ENCODE data around the gene SMYD4. TPM values are rescaled to one million over a fixed set of nuclear protein-coding genes. Genes with fewer than 3 reads are reported as not detected.

SMYD4 gene
- total and polyA plus RNA-seq, 10 of the 15 experiments (the other 5 are each of a cell fraction or from before 2014, with no cell fraction given), result 2.1 to 18.8 (median 13.7) TPM

GRCh38 chr17:1766382-1767135 lies 63.1 kb downstream of the SMYD4 start:
- intact Hi-C loops (cut with micrococcal nuclease; ENCODE audit: unreplicated experiment) (no loop called here), in situ Hi-C loops (cut with MboI) (no loop called here)
- ChIA-PET POLR2A (no interaction called here), CTCF (interaction anchor here (1.4 kb wide), 1 partner anchor 13 kb away, joined by 4 read pairs; no protein-coding TSS in a partner anchor), SMC1A (ENCODE audit: uncharacterized antibody, unreplicated experiment) (interaction anchor here (0.6 to 0.9 kb wide), 2 partner anchors 13 to 1530 kb away, joined by 3 to 4 read pairs; no protein-coding TSS in a partner anchor), RAD21 (ENCODE audit: unreplicated experiment) (interaction anchor here (0.7 to 1.2 kb wide), 4 partner anchors 30 to 115 kb away, joined by 3 to 4 read pairs (median 4); no protein-coding TSS in a partner anchor)
- ATAC-seq, result no peak
- H4K20me1 ChIP-seq (ENCODE audit: control insufficient read depth, insufficient read depth), result no peaks in the 10 kb centered on the region
- no peaks in the 10 kb centered on the region; a peak in 1 of 4 replicates for H3K27me3 ChIP-seq (replicated peaks in 1 of 2; ENCODE audit: control insufficient read depth in 2 of 2, insufficient read depth in 2 of 2, low read length in 1 of 2)
- WGBS (ENCODE audit: insufficient coverage, insufficient replicate concordance, low lambda C conversion rate, missing lambda C conversion rate), result 43% methylated on average over 17 of the region's 21 CpGs
- H3K27ac ChIP-seq (ENCODE audit: control insufficient read depth, insufficient read depth), result no peak overlapping the region
- H3K4me2 ChIP-seq (ENCODE audit: control insufficient read depth, insufficient read depth), result no peak overlapping the region
- FAIRE-seq, result no peak
- no peak overlapping the region for H3K4me3 ChIP-seq
- no peaks in the 10 kb centered on the region for H3K79me2 ChIP-seq (ENCODE audit: control insufficient read depth, insufficient read depth, low read length)
- TF ChIP-seq MYC (IDR thresholded peaks at IDR 0.05; ENCODE audit: insufficient read depth, insufficient read length, insufficient replicate concordance, low read length, severe bottlenecking), result no peak
- no peak for TF ChIP-seq ESRRA (IDR thresholded peaks at IDR 0.05; ENCODE audit: low read length)
- no peak for TF ChIP-seq IRF4 (IDR thresholded peaks at IDR 0.05; ENCODE audit: low read depth, low read length)
- TF ChIP-seq BACH1 (IDR thresholded peaks at IDR 0.05; ENCODE audit: borderline replicate concordance), result no peak
- no peak for TF ChIP-seq CEBPB (IDR thresholded peaks at IDR 0.05; ENCODE audit: borderline replicate concordance in 1 of 2, low read depth in 2 of 2, low read length in 2 of 2)
- no peak for TF ChIP-seq RUNX3 (IDR thresholded peaks at IDR 0.05; ENCODE audit: low read length)
- TF ChIP-seq SRF (IDR thresholded peaks at IDR 0.05; ENCODE audit: low read depth in 2 of 2, low read length in 2 of 2), result no peak
- no peak for TF ChIP-seq RFX5 (IDR thresholded peaks at IDR 0.05; ENCODE audit: low read depth, low read length)
- TF ChIP-seq ZNF622 (IDR thresholded peaks at IDR 0.05), result no peak
- peaks cover 24% of the 10 kb centered on the region for H3K4me1 ChIP-seq (ENCODE audit: control insufficient read depth, insufficient read depth, low read length)
- H3K9me3 ChIP-seq (replicated peaks; ENCODE audit: control insufficient read depth, insufficient read depth, low read length), result no peaks in the 10 kb centered on the region
- H2AFZ ChIP-seq (ENCODE audit: control insufficient read depth, low read depth, low read length), result no peak overlapping the region
- BruUV-seq (replicated peaks), result no TSS peak
- no peaks in the 10 kb centered on the region for H3K36me3 ChIP-seq (ENCODE audit: control insufficient read depth in 2 of 2, insufficient read depth in 2 of 2, low read length in 1 of 2)
- no peak overlapping the region for H3K9ac ChIP-seq (ENCODE audit: control insufficient read depth, insufficient read depth, low read length)
- no peak for DNase-seq (ENCODE audit: low read depth, low spot score)

Measured in GM12878 (cell line).